ENCODE measurements around the gene COG6. TPM values are rescaled to one million over a fixed set of nuclear protein-coding genes. Genes with fewer than 3 reads are reported as not detected.

Gene COG6
- total RNA-seq (2021; fragmentation: NEBNext Ultra II Directional; extraction: Animal tissue kit (Norgen Biotek cat#: 25700)) (19.2 and 22.3 TPM in 2 replicates), polyA plus RNA-seq (2011; rRNA removed) (4.8 and 8.8 TPM in 2 replicates), polyA minus RNA-seq (2011; rRNA and poly(A)+ RNA removed) (9.4 and 16.8 TPM in 2 replicates)
- polyA plus RNA-seq (2011; cell fraction: cytosol; rRNA removed), result 9.5 TPM
- 5.0 TPM for polyA plus RNA-seq (2011; cell fraction: nucleus; rRNA removed)
- 9.0 to 32.5 TPM (median 10.2 TPM) in 4 replicates for polyA plus RNA-seq (2012, experiment 1 of 2)
- polyA plus RNA-seq (2012, experiment 2 of 2), result 0.56 TPM
- polyA plus RNA-seq (2013, experiment 1 of 2), result 7.5 TPM
- 7.7 TPM for polyA plus RNA-seq (2013, experiment 2 of 2)
- 48.9 TPM for polyA minus RNA-seq (2011; cell fraction: cytosol; rRNA and poly(A)+ RNA removed)
- 24.1 TPM for polyA minus RNA-seq (2011; cell fraction: nucleus; rRNA and poly(A)+ RNA removed)
- long read RNA-seq, experiment 1, partial matches to known transcripts, result 2 of 8 reads
- long read RNA-seq, experiment 1, other reads (novel, unspliced or antisense), result 4 of 8 reads
- long read RNA-seq, experiment 2, transcript COG6-204 (19 exons, 3,563 nt), result major isoform, 7 of 10 reads
- long read RNA-seq, experiment 2, partial matches to known transcripts, result 1 of 10 reads
- long read RNA-seq, experiment 2, other reads (novel, unspliced or antisense), result 2 of 10 reads

DNA sequence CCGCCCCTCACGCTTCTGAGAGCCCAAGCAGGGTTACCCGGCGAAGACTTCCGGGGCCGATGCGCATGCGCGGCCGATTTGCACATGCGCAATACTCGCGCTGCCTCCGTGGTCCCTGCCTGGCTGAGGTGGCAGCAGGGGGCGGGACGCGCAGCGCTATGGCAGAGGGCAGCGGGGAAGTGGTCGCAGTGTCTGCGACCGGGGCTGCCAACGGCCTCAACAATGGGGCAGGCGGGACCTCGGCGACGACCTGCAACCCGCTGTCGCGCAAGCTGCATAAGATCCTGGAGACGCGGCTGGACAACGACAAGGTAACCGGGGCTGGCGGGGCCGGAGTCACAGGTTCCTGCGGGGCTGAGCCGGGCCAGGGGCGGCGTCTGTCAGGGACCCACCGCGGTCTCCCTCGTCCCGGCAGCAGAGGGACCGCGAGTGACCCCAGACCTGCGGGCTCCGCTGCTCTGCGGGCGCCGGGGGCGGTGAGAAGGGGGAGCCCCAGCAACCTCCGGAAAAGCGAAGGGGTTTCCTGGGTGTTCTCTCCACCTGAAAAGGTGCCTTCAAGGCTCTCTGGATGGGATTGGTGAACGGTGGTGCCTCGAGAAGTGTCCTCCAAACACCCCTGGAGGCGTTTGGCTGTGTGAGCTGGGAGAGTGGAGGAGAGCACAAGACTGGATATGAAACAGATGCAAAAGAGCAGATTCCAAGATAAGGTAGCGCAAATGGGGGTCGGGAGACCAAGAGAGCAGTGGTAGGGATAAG, at the start of gene COG6:
Gene COG6, plus strand, starts transcription at position 94 of the 756 bp plus-strand sequence. Its CDS starts 65 bp downstream, at position 159.
- ChIA-PET POLR2A (ENCODE audit: partially characterized antibody) (no interaction called here), CTCF (ENCODE audit: partially characterized antibody) (interaction anchor here (0.6 to 0.8 kb wide), 2 partner anchors 21 to 39 kb away, joined by 3 to 4 read pairs; no protein-coding TSS in a partner anchor)
- H2BK5ac ChIP-seq (ENCODE audit: low read depth, low read length), result peak within 1 kb of the TSS; percentile 72; the same call in 1 of the 2 replicates
- peak within 1 kb of the TSS in 3 of 4 experiments; percentile 16 to 79 (median 24); a peak in 3 of 7 replicates for H3K9ac ChIP-seq (replicated peaks in 1 of 4; ENCODE audit: extremely low read depth in 1 of 4, low read depth in 3 of 4, low read length in 3 of 4)
- no peak within 1 kb of the TSS for H2BK20ac ChIP-seq (ENCODE audit: low read length)
- no peaks in the 10 kb centered on the region for H3K27me3 ChIP-seq (replicated peaks in 1 of 4; ENCODE audit: control insufficient read depth in 3 of 4, extremely low read depth in 1 of 4, insufficient read depth in 3 of 4, low read length in 3 of 4)
- H3K4ac ChIP-seq (replicated peaks; ENCODE audit: insufficient read length, low read depth, low read length), result no peak within 1 kb of the TSS
- no peak within 1 kb of the TSS for H4K8ac ChIP-seq (ENCODE audit: extremely low read depth, insufficient read depth, low read length)
- H4K20me1 ChIP-seq (replicated peaks in 1 of 2; ENCODE audit: control insufficient read depth in 1 of 2, insufficient read depth in 2 of 2, low read length in 2 of 2), result no peaks in the 10 kb centered on the region
- H2AFZ ChIP-seq (ENCODE audit: low read length), result peak within 1 kb of the TSS; percentile 80
- FAIRE-seq (peak; percentile 78), DNase-seq (ENCODE audit: low read depth in 1 of 2, low spot score in 2 of 2) (peak; percentile 83 to 99)
- peak within 1 kb of the TSS; percentile 75 to 92 for H3K4me2 ChIP-seq (ENCODE audit: insufficient read depth in 1 of 2, low read depth in 2 of 2, low read length in 2 of 2)
- no peak within 1 kb of the TSS for H2AK5ac ChIP-seq (ENCODE audit: low read depth, low read length)
- WGBS, 2 experiments (ENCODE audit: extremely low coverage in 1 of 2, insufficient coverage in 1 of 2, insufficient read length in 1 of 2, insufficient replicate concordance in 2 of 2, low coverage in 1 of 2, low lambda C conversion rate in 2 of 2, missing lambda C conversion rate in 1 of 2), result 1% methylated on average over 50 of the region's 59 CpGs; no CpG with 5 or more reads in 1 of the 2 experiments
- H3K23ac ChIP-seq (ENCODE audit: insufficient read length), result no peak within 1 kb of the TSS
- peaks cover 4% of the 10 kb centered on the region for H3K23me2 ChIP-seq (ENCODE audit: low read depth, low read length)
- H3K56ac ChIP-seq (replicated peaks; ENCODE audit: insufficient read length, low read depth, low read length), result no peak within 1 kb of the TSS
- no peak within 1 kb of the TSS for H3K27ac ChIP-seq (ENCODE audit: low read depth, low read length)
- H4K91ac ChIP-seq (replicated peaks; ENCODE audit: insufficient read length, low read length), result no peak within 1 kb of the TSS
- H3K79me2 ChIP-seq (ENCODE audit: control insufficient read depth in 1 of 2, insufficient read depth in 2 of 2, low read length in 2 of 2), result peaks cover 0 to 3% of the 10 kb centered on the region in 2 experiments; a peak in 1 of 4 replicates
- H3K36me3 ChIP-seq (ENCODE audit: control insufficient read depth in 2 of 4, insufficient read depth in 4 of 4, low read length in 3 of 4), result no peaks in the 10 kb centered on the region
- H2BK120ac ChIP-seq (replicated peaks; ENCODE audit: low read depth, low read length), result no peak within 1 kb of the TSS
- H3K4me1 ChIP-seq (replicated peaks in 1 of 4; ENCODE audit: control insufficient read depth in 3 of 4, insufficient read depth in 4 of 4, low read length in 3 of 4), result 0 out of 7 replicates have a peak, but pooled peaks cover 0 to 2% (median 0%) of the 10 kb centered on the region in 4 experiments
- H3K9me3 ChIP-seq (ENCODE audit: insufficient read depth in 2 of 2, low read depth in 1 of 2, low read length in 1 of 2), result no peaks in the 10 kb centered on the region
- no peak within 1 kb of the TSS for H2BK12ac ChIP-seq (ENCODE audit: low read depth, low read length)
- H3K14ac ChIP-seq (ENCODE audit: insufficient read length), result no peak within 1 kb of the TSS
- peak within 1 kb of the TSS; percentile 51 to 87 (median 77) for H3K4me3 ChIP-seq (ENCODE audit: extremely low read depth in 1 of 4, insufficient read depth in 2 of 4, low read depth in 3 of 4, low read length in 4 of 4)
- H2BK15ac ChIP-seq (ENCODE audit: low read length), result no peak within 1 kb of the TSS
- no peaks in the 10 kb centered on the region for H3K79me1 ChIP-seq (ENCODE audit: low read depth, low read length)
- H3K18ac ChIP-seq (ENCODE audit: extremely low read depth, low read length), result peak within 1 kb of the TSS; percentile 85
- H4K5ac ChIP-seq (ENCODE audit: insufficient read length, low read depth, low read length), result peak within 1 kb of the TSS; percentile 46
- TF ChIP-seq CHD1 (IDR thresholded peaks at IDR 0.05; ENCODE audit: low read depth, low read length), result no peak
- TF ChIP-seq RNF2 (IDR thresholded peaks at IDR 0.05; ENCODE audit: borderline replicate concordance, low read depth, low read length, missing control alignments, poor library complexity, severe bottlenecking), result no peak
- no peak for TF ChIP-seq SP4 (IDR thresholded peaks at IDR 0.05; ENCODE audit: low read length)
- no peak for TF ChIP-seq RFX5 (IDR thresholded peaks at IDR 0.05; ENCODE audit: borderline replicate concordance, low read depth, low read length)
- TF ChIP-seq CHD2 (IDR thresholded peaks at IDR 0.05; ENCODE audit: low read length), result no peak
- TF ChIP-seq, protein P1, sequence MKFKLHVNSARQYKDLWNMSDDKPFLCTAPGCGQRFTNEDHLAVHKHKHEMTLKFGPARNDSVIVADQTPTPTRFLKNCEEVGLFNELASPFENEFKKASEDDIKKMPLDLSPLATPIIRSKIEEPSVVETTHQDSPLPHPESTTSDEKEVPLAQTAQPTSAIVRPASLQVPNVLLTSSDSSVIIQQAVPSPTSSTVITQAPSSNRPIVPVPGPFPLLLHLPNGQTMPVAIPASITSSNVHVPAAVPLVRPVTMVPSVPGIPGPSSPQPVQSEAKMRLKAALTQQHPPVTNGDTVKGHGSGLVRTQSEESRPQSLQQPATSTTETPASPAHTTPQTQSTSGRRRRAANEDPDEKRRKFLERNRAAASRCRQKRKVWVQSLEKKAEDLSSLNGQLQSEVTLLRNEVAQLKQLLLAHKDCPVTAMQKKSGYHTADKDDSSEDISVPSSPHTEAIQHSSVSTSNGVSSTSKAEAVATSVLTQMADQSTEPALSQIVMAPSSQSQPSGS (IDR thresholded peaks at IDR 0.05; ENCODE audit: low read length), result no peak
